ENCODE data around the gene FRMD7. TPM values are rescaled to one million over a fixed set of nuclear protein-coding genes. Genes with fewer than 3 reads are reported as not detected.

Gene FRMD7
- total and polyA plus RNA-seq, 2 of the 4 experiments (the other 2 are of a cell fraction), result not detected

DNA sequence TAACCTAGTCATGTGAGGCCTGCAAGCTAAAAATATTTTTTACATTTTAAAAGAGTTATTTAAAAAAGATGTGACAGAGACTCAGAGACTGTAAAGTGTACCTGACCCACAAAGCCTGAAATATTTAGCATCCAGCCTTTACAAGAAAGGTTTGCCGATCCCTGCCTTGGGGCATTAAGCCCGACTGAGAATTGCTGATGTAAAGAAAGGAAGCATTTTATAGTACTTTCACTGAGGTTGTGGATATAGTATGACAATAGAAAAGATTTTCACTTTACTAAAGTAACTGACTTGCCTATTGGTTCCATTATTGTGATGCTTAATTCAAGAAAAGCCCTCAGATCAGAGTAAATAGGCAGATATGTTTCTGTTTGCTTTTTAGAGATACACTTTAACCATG lies 87.8 kb downstream of the FRMD7 start:
- H4K91ac ChIP-seq (ENCODE audit: insufficient read depth, low read depth, low read length), result no peak overlapping the region
- in situ Hi-C loops (cut with MboI; ENCODE audit: low sequenced_read_pairs) (no loop called here), intact Hi-C loops (cut with micrococcal nuclease) (no loop called here), dilution Hi-C loops (cut with HindIII; ENCODE audit: low sequenced_read_pairs, unreplicated experiment) (no loop called here)
- no peak overlapping the region for H2AK9ac ChIP-seq (replicated peaks; ENCODE audit: low read depth, low read length, poor library complexity)
- H3K9me1 ChIP-seq (ENCODE audit: insufficient read depth, low read length), result no peaks in the 10 kb centered on the region
- no peak overlapping the region for H3K4ac ChIP-seq (ENCODE audit: low read depth, low read length)
- no peak overlapping the region for H3K27ac ChIP-seq (ENCODE audit: insufficient read depth, low read length)
- no CpG with 5 or more reads among the region's 2 CpGs for WGBS, 2 experiments (ENCODE audit: extremely low coverage in 2 of 2, insufficient read length in 1 of 2)
- BruUV-seq (replicated peaks), result no TSS peak
- H4K8ac ChIP-seq (ENCODE audit: low read depth in 2 of 2, low read length in 2 of 2), result no peak overlapping the region
- no peak overlapping the region for H2AFZ ChIP-seq (replicated peaks; ENCODE audit: low read length, poor library complexity)
- H2AK5ac ChIP-seq (ENCODE audit: low read depth, low read length), result no peak overlapping the region
- H3K27me3 ChIP-seq (ENCODE audit: control insufficient read depth, insufficient read depth, low read length), result peaks cover 1% of the 10 kb centered on the region; the same call in 1 of the 2 replicates
- CTCF ChIA-PET, result no interaction called here
- H3K4me2 ChIP-seq (ENCODE audit: low read depth, low read length), result no peak overlapping the region
- DNase-seq (no peak), ATAC-seq (ENCODE audit: low read depth) (no peak)
- no peak overlapping the region for H2BK120ac ChIP-seq (ENCODE audit: low read depth, low read length)
- POLR2A ChIA-PET (ENCODE audit: unreplicated experiment), result no interaction called here
- H3K23ac ChIP-seq (ENCODE audit: low read depth, low read length), result no peak overlapping the region
- no peak overlapping the region for H3K14ac ChIP-seq (replicated peaks; ENCODE audit: low read depth, low read length)
- H3K9ac ChIP-seq (ENCODE audit: low read depth, low read length), result no peak overlapping the region
- no peaks in the 10 kb centered on the region for H3K9me3 ChIP-seq (ENCODE audit: control insufficient read depth, insufficient read depth, low read length)
- H2BK15ac ChIP-seq (ENCODE audit: low read depth, low read length), result no peak overlapping the region
- no peak overlapping the region for H2BK5ac ChIP-seq (ENCODE audit: low read depth, low read length, poor library complexity, severe bottlenecking)
- no peak overlapping the region for H3K56ac ChIP-seq (ENCODE audit: extremely low read depth, insufficient read depth, low read length)
- no peak overlapping the region for H2BK20ac ChIP-seq (ENCODE audit: low read depth, low read length)
- no peaks in the 10 kb centered on the region for H3K36me3 ChIP-seq (ENCODE audit: control insufficient read depth, insufficient read depth, low read length)
- no peak overlapping the region for H4K5ac ChIP-seq (ENCODE audit: low read depth, low read length)
- TF ChIP-seq BHLHE40 (IDR thresholded peaks at IDR 0.05; ENCODE audit: low read depth, low read length), result no peak
- no peak for TF ChIP-seq MAZ (IDR thresholded peaks at IDR 0.05; ENCODE audit: borderline replicate concordance, low read depth, low read length)
- TF ChIP-seq POLR2A (IDR thresholded peaks at IDR 0.05; ENCODE audit: low read depth, low read length), result no peak
- TF ChIP-seq, protein P1, sequence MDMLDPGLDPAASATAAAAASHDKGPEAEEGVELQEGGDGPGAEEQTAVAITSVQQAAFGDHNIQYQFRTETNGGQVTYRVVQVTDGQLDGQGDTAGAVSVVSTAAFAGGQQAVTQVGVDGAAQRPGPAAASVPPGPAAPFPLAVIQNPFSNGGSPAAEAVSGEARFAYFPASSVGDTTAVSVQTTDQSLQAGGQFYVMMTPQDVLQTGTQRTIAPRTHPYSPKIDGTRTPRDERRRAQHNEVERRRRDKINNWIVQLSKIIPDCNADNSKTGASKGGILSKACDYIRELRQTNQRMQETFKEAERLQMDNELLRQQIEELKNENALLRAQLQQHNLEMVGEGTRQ (IDR thresholded peaks at IDR 0.05; ENCODE audit: low read depth, low read length), result no peak
- H3K4me3 ChIP-seq (ENCODE audit: insufficient read depth, low read depth, low read length), result no peak overlapping the region
- no peaks in the 10 kb centered on the region for H4K20me1 ChIP-seq (ENCODE audit: insufficient read depth, low read length)
- no peak overlapping the region for H3K18ac ChIP-seq (ENCODE audit: low read depth, low read length)
- H3K79me1 ChIP-seq (ENCODE audit: low read depth in 1 of 2, low read length in 2 of 2), result no peaks in the 10 kb centered on the region
- no peaks in the 10 kb centered on the region for H3K4me1 ChIP-seq (ENCODE audit: control insufficient read depth, insufficient read depth, low read length)

Data from IMR-90 (cell line).